Measurements from ENCODE around the gene MACF1.
"Not testable (repeated sequence)": the region's sequence is repeated elsewhere in the genome, so short reads cannot be mapped to it uniquely, and the experiment has no call there.

DNA sequence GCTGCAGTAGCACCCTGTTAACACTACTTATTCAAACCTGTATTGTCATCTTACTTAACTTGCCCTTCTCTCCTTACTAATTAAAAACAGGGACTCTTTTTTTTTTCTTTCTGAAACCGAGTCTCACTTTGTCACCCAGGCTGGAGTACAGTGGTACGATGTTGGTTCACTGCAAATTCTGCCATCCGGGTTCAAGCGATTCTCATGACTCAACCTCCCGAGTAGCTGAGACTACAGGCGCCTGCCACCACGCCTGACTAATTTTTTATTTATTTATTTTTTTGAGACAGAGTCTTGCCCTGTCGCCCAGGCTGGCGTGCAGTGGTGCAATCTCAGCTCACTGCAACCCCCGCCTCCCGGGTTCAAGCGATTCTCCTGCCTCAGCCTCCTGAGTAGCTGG lies 3.9 kb downstream of the MACF1 start:
- TF ChIP-seq, protein P1, sequence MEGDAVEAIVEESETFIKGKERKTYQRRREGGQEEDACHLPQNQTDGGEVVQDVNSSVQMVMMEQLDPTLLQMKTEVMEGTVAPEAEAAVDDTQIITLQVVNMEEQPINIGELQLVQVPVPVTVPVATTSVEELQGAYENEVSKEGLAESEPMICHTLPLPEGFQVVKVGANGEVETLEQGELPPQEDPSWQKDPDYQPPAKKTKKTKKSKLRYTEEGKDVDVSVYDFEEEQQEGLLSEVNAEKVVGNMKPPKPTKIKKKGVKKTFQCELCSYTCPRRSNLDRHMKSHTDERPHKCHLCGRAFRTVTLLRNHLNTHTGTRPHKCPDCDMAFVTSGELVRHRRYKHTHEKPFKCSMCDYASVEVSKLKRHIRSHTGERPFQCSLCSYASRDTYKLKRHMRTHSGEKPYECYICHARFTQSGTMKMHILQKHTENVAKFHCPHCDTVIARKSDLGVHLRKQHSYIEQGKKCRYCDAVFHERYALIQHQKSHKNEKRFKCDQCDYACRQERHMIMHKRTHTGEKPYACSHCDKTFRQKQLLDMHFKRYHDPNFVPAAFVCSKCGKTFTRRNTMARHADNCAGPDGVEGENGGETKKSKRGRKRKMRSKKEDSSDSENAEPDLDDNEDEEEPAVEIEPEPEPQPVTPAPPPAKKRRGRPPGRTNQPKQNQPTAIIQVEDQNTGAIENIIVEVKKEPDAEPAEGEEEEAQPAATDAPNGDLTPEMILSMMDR (IDR thresholded peaks at IDR 0.05) = not testable (repeated sequence)
- not testable (repeated sequence) for TF ChIP-seq POLR2A (IDR thresholded peaks at IDR 0.05)
